Measurements from ENCODE around the gene ARNT2.

DNA sequence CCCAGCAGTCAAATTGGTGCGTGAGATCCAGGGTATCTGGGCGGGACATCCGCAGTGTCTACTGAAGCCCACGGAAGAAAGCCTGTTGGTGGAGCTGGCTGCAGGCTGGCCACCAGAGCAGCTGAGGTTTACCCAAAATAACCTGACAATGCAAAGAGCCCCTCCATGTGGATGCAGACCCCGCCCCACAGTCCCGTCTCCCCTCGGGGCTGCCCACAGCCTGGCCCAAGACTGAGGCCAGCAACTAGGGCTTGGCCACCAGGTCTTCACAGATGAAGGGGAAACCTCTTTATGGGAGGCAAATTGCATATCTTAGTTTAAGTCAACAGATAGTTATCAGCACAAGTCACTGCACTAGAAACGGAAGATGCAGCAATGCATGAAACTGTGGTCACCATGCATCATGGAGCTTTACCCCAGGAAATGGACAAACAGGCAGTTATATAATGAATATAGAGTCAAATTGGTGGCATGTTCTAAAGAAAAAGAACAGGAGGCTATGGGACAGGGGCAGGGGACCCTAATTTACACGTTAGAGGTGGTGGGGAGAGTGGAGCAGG, 86.3 kb downstream of the ARNT2 start:
- TF ChIP-seq, protein P1, sequence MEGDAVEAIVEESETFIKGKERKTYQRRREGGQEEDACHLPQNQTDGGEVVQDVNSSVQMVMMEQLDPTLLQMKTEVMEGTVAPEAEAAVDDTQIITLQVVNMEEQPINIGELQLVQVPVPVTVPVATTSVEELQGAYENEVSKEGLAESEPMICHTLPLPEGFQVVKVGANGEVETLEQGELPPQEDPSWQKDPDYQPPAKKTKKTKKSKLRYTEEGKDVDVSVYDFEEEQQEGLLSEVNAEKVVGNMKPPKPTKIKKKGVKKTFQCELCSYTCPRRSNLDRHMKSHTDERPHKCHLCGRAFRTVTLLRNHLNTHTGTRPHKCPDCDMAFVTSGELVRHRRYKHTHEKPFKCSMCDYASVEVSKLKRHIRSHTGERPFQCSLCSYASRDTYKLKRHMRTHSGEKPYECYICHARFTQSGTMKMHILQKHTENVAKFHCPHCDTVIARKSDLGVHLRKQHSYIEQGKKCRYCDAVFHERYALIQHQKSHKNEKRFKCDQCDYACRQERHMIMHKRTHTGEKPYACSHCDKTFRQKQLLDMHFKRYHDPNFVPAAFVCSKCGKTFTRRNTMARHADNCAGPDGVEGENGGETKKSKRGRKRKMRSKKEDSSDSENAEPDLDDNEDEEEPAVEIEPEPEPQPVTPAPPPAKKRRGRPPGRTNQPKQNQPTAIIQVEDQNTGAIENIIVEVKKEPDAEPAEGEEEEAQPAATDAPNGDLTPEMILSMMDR (IDR thresholded peaks at IDR 0.05) = no peak
- TF ChIP-seq POLR2A (IDR thresholded peaks at IDR 0.05) = no peak
